ENCODE results near the gene CER1. TPM values are rescaled to one million over a fixed set of nuclear protein-coding genes. Genes with fewer than 3 reads are reported as not detected.

The CER1 gene
- polyA plus RNA-seq, 1 donor from 2014 or later: not detected

- TF ChIP-seq SMC3 (conservative IDR thresholded peaks at IDR 0.05; ENCODE audit: poor library complexity) (no peak), RAD21 (conservative IDR thresholded peaks at IDR 0.05) (no peak)
- Histone ChIP-seq H3K9me2 (ENCODE audit: insufficient read depth, low read length) (no peaks in the 10 kb centered on the region), H2AFZ (ENCODE audit: low read depth, low read length) (no peak overlapping the region), H3K9ac (ENCODE audit: low read length) (no peak overlapping the region), H3K27ac (ENCODE audit: low read length) (no peak overlapping the region), H3K36me3 (ENCODE audit: insufficient read depth, low read length) (no peaks in the 10 kb centered on the region), H3K4me3 (ENCODE audit: low read length) (no peak overlapping the region), H3K9me3 (ENCODE audit: low read length) (no peaks in the 10 kb centered on the region), H3K27me3 (ENCODE audit: insufficient read depth, low read depth, low read length) (no peaks in the 10 kb centered on the region), H3K4me2 (ENCODE audit: low read length) (no peak overlapping the region), H3K79me2 (replicated peaks; ENCODE audit: insufficient read depth, low read length) (no peaks in the 10 kb centered on the region), H3F3A (ENCODE audit: insufficient read depth, low read length, poor library complexity, severe bottlenecking) (no peaks in the 10 kb centered on the region), H4K20me1 (ENCODE audit: insufficient read depth) (no peaks in the 10 kb centered on the region)
These were observed 51.8 kb downstream of the CER1 start for GRCh38 chr9:14670718-14671117.

Other genes starting within 250 kb of the CER1 start
- gene ZDHHC21, start 29.3 kb downstream of the CER1 start, polyA plus RNA-seq: 19.4 and 19.8 TPM in 2 replicates
- gene FREM1, start 187.7 kb upstream of the CER1 start, polyA plus RNA-seq: 2.3 and 2.6 TPM in 2 replicates